Ramos (cell line): ENCODE results near the gene PRMT1.
"Not testable (repeated sequence)": the region's sequence is repeated elsewhere in the genome, so short reads cannot be mapped to it uniquely, and the experiment has no call there.

ENCODE experiments used
- in situ Hi-C: fragments of 300-500 bp; cut with MboI; formaldehyde crosslinking; loops from one replicate; pipeline ENCODE4 v1.14.3; 2022; ENCODE audit warnings: low sequenced_read_pairs; ENCODE audit not compliant: unreplicated experiment

Gene PRMT1

DNA sequence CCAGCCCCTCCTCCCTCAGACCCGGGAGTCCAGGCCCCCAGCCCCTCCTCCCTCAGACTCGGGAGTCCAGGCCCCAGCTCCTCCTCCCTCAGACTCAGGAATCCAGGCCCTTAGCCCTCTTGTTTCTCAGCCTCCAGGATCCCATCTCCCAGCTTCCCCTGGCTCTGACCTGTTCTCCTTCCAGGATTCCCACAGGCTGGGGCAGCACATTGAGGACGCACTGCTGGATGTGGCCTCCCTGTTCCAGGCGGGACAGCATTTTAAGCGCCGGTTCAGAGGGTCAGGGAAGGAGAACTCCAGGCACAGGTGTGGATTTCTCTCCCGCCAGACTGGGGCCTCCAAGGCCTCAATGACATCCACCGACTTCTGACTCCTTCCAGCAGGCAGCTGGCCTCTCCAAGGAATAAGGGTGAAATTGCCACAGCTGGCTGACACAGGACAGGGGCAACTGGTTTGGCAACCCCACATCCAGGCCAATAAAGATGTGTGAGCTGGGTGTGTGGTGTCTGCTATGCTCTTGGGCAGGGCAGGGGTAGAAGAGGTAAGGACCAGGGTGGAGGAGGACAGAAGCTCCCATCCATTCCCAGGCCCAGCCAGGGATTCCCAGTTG, 36.3 kb downstream of the PRMT1 start:
- in situ Hi-C loops: no loop called here

- in situ Hi-C loops: no loop called here
Measured at GRCh38 chr19:49716154-49716553, 39.1 kb downstream of the PRMT1 start.

- in situ Hi-C loops: no loop called here
Measured at GRCh38 chr19:49718511-49718910, 41.4 kb downstream of the PRMT1 start.

DNA sequence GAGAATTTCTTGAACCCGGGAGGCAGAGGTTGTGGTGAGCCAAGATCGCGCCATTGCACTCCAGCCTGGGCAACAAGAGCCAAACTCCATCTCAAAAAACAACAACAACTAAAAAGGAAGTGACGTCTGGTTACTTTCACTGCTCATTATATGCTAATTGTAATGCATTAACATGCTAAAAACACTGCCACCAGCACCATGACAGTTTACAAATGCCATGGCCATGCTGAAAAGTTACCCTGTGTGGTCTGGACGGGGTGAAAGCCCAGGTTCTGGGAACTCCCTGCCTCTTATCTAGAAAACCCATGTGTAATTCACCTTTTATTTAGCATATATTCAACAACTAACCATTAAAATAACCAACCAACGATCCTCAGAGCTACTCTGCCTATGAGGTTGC, 41.9 kb downstream of the PRMT1 start:
- in situ Hi-C loops: no loop called here

GRCh38 chr19:49719420-49719819, 42.3 kb downstream of the PRMT1 start:
- in situ Hi-C loops: not testable (repeated sequence)

- in situ Hi-C loops: no loop called here
Measured at GRCh38 chr19:49727217-49728030, 50.4 kb downstream of the PRMT1 start.

DNA sequence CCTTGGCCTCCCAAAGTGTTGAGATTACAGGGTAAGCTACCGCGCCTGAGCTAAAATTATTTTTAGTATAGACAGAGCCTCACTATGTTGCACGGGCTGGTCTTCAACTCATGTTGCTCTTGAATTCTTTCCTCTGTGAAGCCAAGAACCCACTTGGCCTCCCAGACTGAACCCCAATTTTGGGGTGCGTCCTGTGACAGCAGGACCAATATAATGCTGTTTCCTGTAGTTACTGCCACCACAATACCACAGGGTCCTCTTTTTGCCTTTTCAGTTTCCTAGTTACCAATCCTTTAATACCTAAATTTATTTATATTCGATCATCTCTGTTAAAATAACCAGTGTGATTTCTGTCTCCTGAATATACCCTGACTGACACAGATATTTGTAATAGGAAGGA, 53.1 kb downstream of the PRMT1 start:
- in situ Hi-C loops: no loop called here
